ENCODE results near the gene KIAA1671. TPM values are rescaled to one million over a fixed set of nuclear protein-coding genes. Genes with fewer than 3 reads are reported as not detected.

Gene KIAA1671
- total RNA-seq, 1 donor from 2014 or later = 17.3 TPM

- no peak overlapping the region for H3K9ac ChIP-seq
- Mint-ChIP-seq H3K27me3 (ENCODE audit: insufficient read depth, low read depth) (peaks cover 2% of the 10 kb centered on the region), H3K9me3 (peaks cover 11% of the 10 kb centered on the region)
Observed at GRCh38 chr22:25048071-25048470, 95.6 kb downstream of the KIAA1671 start.

DNA sequence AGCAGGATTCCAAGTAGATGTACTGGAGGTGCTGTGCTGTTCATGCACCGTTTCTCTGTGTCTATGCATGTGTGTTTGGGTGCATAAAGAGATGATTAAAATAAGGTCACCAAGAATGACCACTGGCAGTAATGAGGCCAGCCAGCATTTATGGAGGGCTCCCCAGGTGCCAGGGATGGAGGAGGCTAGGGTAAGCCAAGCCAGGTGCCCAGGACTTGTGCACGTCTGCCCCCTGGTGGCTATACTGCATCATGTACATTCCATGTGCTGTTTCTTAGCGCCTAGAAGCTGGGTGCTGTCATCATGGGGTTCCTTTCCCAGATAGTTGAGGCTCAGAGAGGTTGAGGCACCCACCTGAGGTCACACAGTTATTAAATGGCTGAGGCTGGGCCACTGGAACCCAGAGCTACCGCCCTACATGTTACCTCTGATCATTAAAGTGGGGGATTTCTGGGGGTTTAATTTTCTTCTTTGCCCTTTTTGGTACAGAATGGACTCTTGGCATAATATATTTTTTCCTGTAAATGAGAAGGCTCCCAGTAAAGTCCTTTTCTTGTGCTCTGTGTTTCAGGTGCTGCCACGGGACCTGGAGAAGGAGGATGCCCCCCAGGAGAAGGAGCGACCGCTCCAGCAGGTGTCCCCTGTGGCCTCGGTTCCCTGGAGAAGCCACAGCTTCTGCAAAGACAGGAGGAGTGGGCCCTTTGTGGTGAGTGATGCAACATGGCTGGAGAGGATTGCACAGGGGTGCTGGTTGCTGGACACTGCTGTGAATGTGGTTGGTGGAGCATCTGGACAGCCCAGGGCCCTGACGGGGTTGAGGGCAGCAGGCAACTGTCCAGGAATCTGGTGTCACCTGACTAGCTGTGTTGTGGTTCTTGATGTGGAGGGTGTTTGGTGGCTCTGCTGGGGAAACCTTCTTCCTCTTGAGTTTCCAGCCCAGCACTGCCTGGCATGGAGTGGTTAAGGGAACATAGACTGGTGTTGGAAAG, 96.4 kb downstream of the KIAA1671 start:
- Mint-ChIP-seq H3K4me1 (peaks cover 4% of the 10 kb centered on the region), H3K27ac (no peak overlapping the region), H3K36me3 (peaks cover 22% of the 10 kb centered on the region), H3K9me3 (peaks cover 11% of the 10 kb centered on the region), H3K4me3 (no peak overlapping the region), H3K27me3 (ENCODE audit: insufficient read depth, low read depth) (peaks cover 2% of the 10 kb centered on the region)
- no peak overlapping the region for H3K27ac ChIP-seq
- no peaks in the 10 kb centered on the region for H3K9me3 ChIP-seq (ENCODE audit: low read depth)
- no peaks in the 10 kb centered on the region for H3K27me3 ChIP-seq
- no peaks in the 10 kb centered on the region for H3K79me2 ChIP-seq (ENCODE audit: low read depth)
- no peak overlapping the region for H2AFZ ChIP-seq (replicated peaks)
- peaks cover 7% of the 10 kb centered on the region for H4K20me1 ChIP-seq (ENCODE audit: low read depth)
- no peak overlapping the region for H3K4me3 ChIP-seq
- DNase-seq (ENCODE audit: low spot score) = peak; percentile 80
- H3K9ac ChIP-seq = no peak overlapping the region
- TF ChIP-seq EZH2phosphoT487 (IDR thresholded peaks at IDR 0.05) = no peak
- peak; percentile 88 for TF ChIP-seq CTCF (IDR thresholded peaks at IDR 0.05)
- no peaks in the 10 kb centered on the region for H3K4me1 ChIP-seq
- no peaks in the 10 kb centered on the region for H3F3A ChIP-seq (ENCODE audit: low read depth)
- no peak overlapping the region for H3K4me2 ChIP-seq
- H3K36me3 ChIP-seq = peaks cover 8% of the 10 kb centered on the region

More at GRCh38 chr22:25048071-25048470, 95.6 kb downstream of the KIAA1671 start:
- no peak overlapping the region for H3K27ac Mint-ChIP-seq
- Histone ChIP-seq H3K27me3 (no peaks in the 10 kb centered on the region), H3K4me2 (no peak overlapping the region), H3K9me3 (ENCODE audit: low read depth) (no peaks in the 10 kb centered on the region), H3F3A (ENCODE audit: low read depth) (no peaks in the 10 kb centered on the region), H3K36me3 (peaks cover 8% of the 10 kb centered on the region), H3K4me1 (no peaks in the 10 kb centered on the region), H4K20me1 (ENCODE audit: low read depth) (peaks cover 15% of the 10 kb centered on the region), H3K4me3 (no peak overlapping the region), H3K27ac (no peak overlapping the region), H3K79me2 (ENCODE audit: low read depth) (no peaks in the 10 kb centered on the region), H2AFZ (replicated peaks) (no peak overlapping the region)
- peak overlapping the region; percentile 38 for H3K4me3 Mint-ChIP-seq
- peaks cover 4% of the 10 kb centered on the region for H3K4me1 Mint-ChIP-seq
- no peak for TF ChIP-seq EZH2phosphoT487 (IDR thresholded peaks at IDR 0.05)
- no peak for TF ChIP-seq EZH2 (IDR thresholded peaks at IDR 0.05)
- TF ChIP-seq CTCF (IDR thresholded peaks at IDR 0.05) = no peak
- no peak for DNase-seq (ENCODE audit: low spot score)
- peaks cover 22% of the 10 kb centered on the region for H3K36me3 Mint-ChIP-seq

GRCh38 chr22:25049770-25050169, 97.3 kb downstream of the KIAA1671 start:
- H3K9ac ChIP-seq = no peak overlapping the region
- no peak overlapping the region for H3K4me3 Mint-ChIP-seq
- H3K36me3 Mint-ChIP-seq = peaks cover 22% of the 10 kb centered on the region
- H3K9me3 Mint-ChIP-seq = peaks cover 11% of the 10 kb centered on the region
- TF ChIP-seq CTCF (IDR thresholded peaks at IDR 0.05) = no peak
- no peak for TF ChIP-seq EZH2phosphoT487 (IDR thresholded peaks at IDR 0.05)
- TF ChIP-seq EZH2 (IDR thresholded peaks at IDR 0.05) = no peak
- H3K27me3 ChIP-seq = no peaks in the 10 kb centered on the region
- H3K4me1 ChIP-seq = no peaks in the 10 kb centered on the region
- no peaks in the 10 kb centered on the region for H3F3A ChIP-seq (ENCODE audit: low read depth)
- no peak overlapping the region for H2AFZ ChIP-seq (replicated peaks)
- H3K9me3 ChIP-seq (ENCODE audit: low read depth) = no peaks in the 10 kb centered on the region
- peaks cover 2% of the 10 kb centered on the region for H3K27me3 Mint-ChIP-seq (ENCODE audit: insufficient read depth, low read depth)
- no peak for DNase-seq (ENCODE audit: low spot score)
- peaks cover 8% of the 10 kb centered on the region for H3K36me3 ChIP-seq
- H3K27ac ChIP-seq = no peak overlapping the region
- H4K20me1 ChIP-seq (ENCODE audit: low read depth) = peaks cover 6% of the 10 kb centered on the region
- H3K4me1 Mint-ChIP-seq = peaks cover 8% of the 10 kb centered on the region
- no peak overlapping the region for H3K4me3 ChIP-seq
- no peaks in the 10 kb centered on the region for H3K79me2 ChIP-seq (ENCODE audit: low read depth)
- H3K27ac Mint-ChIP-seq = no peak overlapping the region
- no peak overlapping the region for H3K4me2 ChIP-seq
